RWPE2 (cell line): ENCODE measurements around the gene PCDH7.

Source experiments
- ATAC-seq: fragments of 200-7000 bp; cut with Tn5 transposase; 3 replicates; pipeline ENCODE4 v1.9.1; 2021; ENCODE audit warnings: low read depth
- DNase-seq: peaks from one replicate; pipeline ENCODE4 v3.0.0-alpha.2; 2020; ENCODE audit warnings: low spot score
- H3K27ac ChIP-seq: fragments of 450-650 bp; 2 replicates; pipeline ENCODE4 v1.5.1; 2017; ENCODE audit warnings: mild to moderate bottlenecking; ENCODE audit not compliant: poor library complexity, severe bottlenecking
- H3K27me3 ChIP-seq: fragments of 250-450 bp; sonication (Bioruptor Pico); 2 replicates; pipeline ENCODE4 v1.5.1; 2021; ENCODE audit warnings: mild to moderate bottlenecking, moderate library complexity; ENCODE audit not compliant: insufficient read depth, poor library complexity, severe bottlenecking
- H3K36me3 ChIP-seq: fragments of 250-450 bp; sonication (Bioruptor Pico); 2 replicates; pipeline ENCODE4 v1.5.1; 2020; ENCODE audit warnings: low read depth, mild to moderate bottlenecking, moderate library complexity
- H3K4me1 ChIP-seq: fragments of 250-450 bp; sonication (Bioruptor Pico); 2 replicates; pipeline ENCODE4 v1.5.1; 2021; ENCODE audit warnings: mild to moderate bottlenecking, moderate library complexity; ENCODE audit not compliant: insufficient read depth, poor library complexity, severe bottlenecking
- H3K4me3 ChIP-seq: fragments of 250-450 bp; sonication (Bioruptor Pico); 2 replicates; pipeline ENCODE4 v1.5.1; 2021; ENCODE audit warnings: mild to moderate bottlenecking, moderate library complexity; ENCODE audit not compliant: severe bottlenecking
- H3K9me3 ChIP-seq: fragments of 250-450 bp; sonication (Bioruptor Pico); 2 replicates; pipeline ENCODE4 v1.5.1; 2021; ENCODE audit warnings: mild to moderate bottlenecking, moderate library complexity; ENCODE audit not compliant: severe bottlenecking
- TF ChIP-seq, protein P1 (sequence below): fragments of 450-650 bp; IDR thresholded peaks from one replicate; pipeline ENCODE4 v1.5.1; 2017; ENCODE audit warnings: mild to moderate bottlenecking, moderate library complexity; ENCODE audit not compliant: poor library complexity, severe bottlenecking

The PCDH7 gene

DNA sequence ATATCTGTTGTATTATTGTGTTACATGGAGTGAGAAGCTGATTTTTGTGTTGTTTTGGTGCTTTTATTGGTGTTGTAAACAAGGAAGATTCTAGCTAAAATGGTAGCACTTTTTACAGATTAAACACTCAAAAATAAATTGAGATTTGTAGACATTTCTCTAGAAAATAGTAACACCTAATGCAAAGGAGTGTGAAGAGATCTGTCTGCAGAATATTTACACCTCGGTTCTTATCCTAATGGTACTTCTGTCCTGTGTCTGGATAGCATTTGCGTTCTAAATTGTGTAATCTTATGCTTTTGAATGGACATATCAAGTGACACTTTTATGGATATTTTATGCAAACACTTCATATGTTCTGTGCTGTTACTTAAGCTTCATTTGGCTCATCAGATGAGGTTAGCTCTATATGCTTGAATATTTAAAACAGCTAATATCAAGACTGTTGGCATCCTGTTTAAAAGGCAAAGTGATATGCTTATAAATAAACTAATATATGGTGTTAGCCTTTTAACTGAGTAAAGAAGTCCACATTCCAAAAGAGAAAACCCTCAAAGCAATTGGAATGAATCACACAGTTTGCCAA lies 6.0 kb downstream of the PCDH7 start:
- DNase-seq (no peak), ATAC-seq (no peak)
- Histone ChIP-seq H3K27ac (no peak overlapping the region), H3K4me3 (peak overlapping the region; percentile 13), H3K9me3 (no peaks in the 10 kb centered on the region), H3K27me3 (no peaks in the 10 kb centered on the region), H3K36me3 (0 out of 2 replicates have a peak, but pooled peaks cover 3% of the 10 kb centered on the region), H3K4me1 (peaks cover 24% of the 10 kb centered on the region)
- TF ChIP-seq, protein P1, sequence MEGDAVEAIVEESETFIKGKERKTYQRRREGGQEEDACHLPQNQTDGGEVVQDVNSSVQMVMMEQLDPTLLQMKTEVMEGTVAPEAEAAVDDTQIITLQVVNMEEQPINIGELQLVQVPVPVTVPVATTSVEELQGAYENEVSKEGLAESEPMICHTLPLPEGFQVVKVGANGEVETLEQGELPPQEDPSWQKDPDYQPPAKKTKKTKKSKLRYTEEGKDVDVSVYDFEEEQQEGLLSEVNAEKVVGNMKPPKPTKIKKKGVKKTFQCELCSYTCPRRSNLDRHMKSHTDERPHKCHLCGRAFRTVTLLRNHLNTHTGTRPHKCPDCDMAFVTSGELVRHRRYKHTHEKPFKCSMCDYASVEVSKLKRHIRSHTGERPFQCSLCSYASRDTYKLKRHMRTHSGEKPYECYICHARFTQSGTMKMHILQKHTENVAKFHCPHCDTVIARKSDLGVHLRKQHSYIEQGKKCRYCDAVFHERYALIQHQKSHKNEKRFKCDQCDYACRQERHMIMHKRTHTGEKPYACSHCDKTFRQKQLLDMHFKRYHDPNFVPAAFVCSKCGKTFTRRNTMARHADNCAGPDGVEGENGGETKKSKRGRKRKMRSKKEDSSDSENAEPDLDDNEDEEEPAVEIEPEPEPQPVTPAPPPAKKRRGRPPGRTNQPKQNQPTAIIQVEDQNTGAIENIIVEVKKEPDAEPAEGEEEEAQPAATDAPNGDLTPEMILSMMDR: no peak

DNA sequence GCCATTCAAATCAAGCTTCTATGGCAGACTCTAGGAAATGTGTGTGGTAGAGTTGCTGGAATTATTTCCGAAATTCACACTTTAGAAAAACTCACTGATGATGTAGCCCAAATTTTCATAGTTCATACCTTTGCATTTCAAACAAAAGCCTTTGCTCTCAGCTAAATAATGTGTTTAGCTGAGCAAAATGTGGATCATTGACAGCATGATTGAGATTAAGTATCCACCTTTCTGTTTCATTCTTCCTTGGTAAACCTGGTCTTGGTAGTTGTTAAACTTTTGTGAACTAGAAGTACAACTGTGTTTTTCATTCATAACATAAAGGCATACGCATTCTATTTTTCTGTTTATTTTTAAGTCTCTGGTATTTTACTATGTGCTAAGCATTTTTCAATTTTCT lies 7.2 kb downstream of the PCDH7 start:
- H3K36me3 ChIP-seq: 0 out of 2 replicates have a peak, but pooled peaks cover 3% of the 10 kb centered on the region
- peaks cover 24% of the 10 kb centered on the region for H3K4me1 ChIP-seq
- TF ChIP-seq, protein P1: no peak
- H3K9me3 ChIP-seq: no peaks in the 10 kb centered on the region
- H3K4me3 ChIP-seq: no peak overlapping the region
- no peaks in the 10 kb centered on the region for H3K27me3 ChIP-seq
- H3K27ac ChIP-seq: no peak overlapping the region
- no peak for ATAC-seq
- no peak for DNase-seq

DNA sequence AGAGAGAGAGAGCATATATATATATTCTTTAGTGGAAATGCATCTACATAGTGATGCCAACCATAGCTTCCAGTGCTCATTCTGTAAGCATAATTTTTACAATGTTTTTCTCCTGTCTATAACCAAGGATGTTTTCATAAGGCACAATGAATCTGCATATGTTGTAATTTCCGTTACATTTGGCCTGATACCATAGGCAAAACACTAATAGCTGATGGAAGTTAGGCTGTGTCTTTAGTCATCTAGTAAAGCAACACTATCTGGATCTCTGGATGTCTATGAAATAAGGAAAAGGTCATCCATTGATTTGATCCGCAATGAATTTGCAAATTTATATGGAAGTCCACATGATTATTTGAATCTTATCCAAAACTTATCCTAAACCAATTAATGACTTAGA lies 8.1 kb downstream of the PCDH7 start:
- Histone ChIP-seq H3K4me1 (peaks cover 24% of the 10 kb centered on the region), H3K4me3 (no peak overlapping the region), H3K27ac (no peak overlapping the region), H3K27me3 (no peaks in the 10 kb centered on the region), H3K36me3 (0 out of 2 replicates have a peak, but pooled peaks cover 3% of the 10 kb centered on the region), H3K9me3 (no peaks in the 10 kb centered on the region)
- TF ChIP-seq, protein P1: no peak
- ATAC-seq (no peak), DNase-seq (no peak)

DNA sequence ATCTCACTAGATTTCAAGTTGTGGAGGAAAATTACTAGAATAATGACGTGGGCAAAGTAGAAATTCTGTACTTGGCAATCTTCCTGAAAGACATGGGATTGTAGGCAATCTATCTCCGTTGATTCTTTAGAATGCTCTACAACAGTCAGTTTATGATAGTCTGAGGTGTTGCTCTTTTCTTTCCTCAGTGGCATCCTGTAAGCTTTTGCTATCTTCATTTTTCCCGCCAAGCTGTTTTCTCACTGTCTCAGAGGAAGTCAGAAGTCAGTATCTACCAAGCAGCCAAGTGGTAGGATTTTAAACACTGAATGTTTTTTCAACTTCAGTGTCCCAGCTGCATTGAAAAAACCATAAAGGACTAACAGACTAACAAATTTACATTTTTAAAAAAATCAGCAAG lies 23.7 kb downstream of the PCDH7 start:
- no peak overlapping the region for H3K27ac ChIP-seq
- ATAC-seq (no peak), DNase-seq (no peak)
- H3K4me1 ChIP-seq: no peaks in the 10 kb centered on the region
- H3K9me3 ChIP-seq: no peaks in the 10 kb centered on the region
- H3K4me3 ChIP-seq: no peak overlapping the region
- no peaks in the 10 kb centered on the region for H3K36me3 ChIP-seq
- TF ChIP-seq, protein P1: no peak
- H3K27me3 ChIP-seq: no peaks in the 10 kb centered on the region

DNA sequence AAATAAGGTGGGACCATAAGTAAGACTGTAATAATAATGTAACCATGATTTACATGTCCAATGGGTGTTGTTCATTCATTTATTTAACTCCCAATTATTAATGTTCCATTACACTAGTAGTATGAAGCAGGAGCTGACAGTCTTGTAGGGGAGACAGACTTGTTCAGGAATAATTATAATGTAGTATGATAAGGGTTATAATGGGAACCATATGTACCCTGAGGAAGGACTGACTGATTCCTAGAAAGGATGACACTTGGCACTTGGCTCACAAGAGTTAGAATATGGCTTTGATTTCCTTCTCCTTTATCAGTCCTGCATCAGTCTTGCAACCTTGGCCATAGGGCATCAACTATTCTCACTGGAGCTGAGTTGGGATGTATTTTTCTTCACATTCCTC lies 24.2 kb downstream of the PCDH7 start:
- DNase-seq: no peak
- no peaks in the 10 kb centered on the region for H3K36me3 ChIP-seq
- TF ChIP-seq, protein P1: no peak
- H3K4me1 ChIP-seq: no peaks in the 10 kb centered on the region
- H3K9me3 ChIP-seq: no peaks in the 10 kb centered on the region
- no peaks in the 10 kb centered on the region for H3K27me3 ChIP-seq
- H3K4me3 ChIP-seq: no peak overlapping the region
- H3K27ac ChIP-seq: no peak overlapping the region
- ATAC-seq: no peak
